Smooth muscle cell (in vitro differentiated cells): ENCODE measurements around the gene CD274. TPM values are rescaled to one million over a fixed set of nuclear protein-coding genes. Genes with fewer than 3 reads are reported as not detected.
"Not testable (repeated sequence)": the region's sequence is repeated elsewhere in the genome, so short reads cannot be mapped to it uniquely, and the experiment has no call there.

Source experiments
- DNase-seq: peaks from one replicate; lab custom pipeline; 2025; ENCODE audit not compliant: unreplicated experiment; lab: John Stamatoyannopoulos, UW
- H2AFZ ChIP-seq: fragments of 200-600 bp; sonication (generic); 2 replicates; pipeline ENCODE4 v1.6.0; 2016; ENCODE audit warnings: antibody characterized with exemption, low read depth, mild to moderate bottlenecking
- H3F3A ChIP-seq: fragments of 200-600 bp; sonication (generic); 2 replicates; pipeline ENCODE4 v1.6.0; 2017; ENCODE audit warnings: antibody characterized with exemption, low read depth
- H3K27ac ChIP-seq: fragments of 200-600 bp; sonication (generic); 2 replicates; pipeline ENCODE4 v1.5.1; 2016; ENCODE audit warnings: low read depth, mild to moderate bottlenecking
- H3K27me3 ChIP-seq: fragments of 200-600 bp; sonication (generic); 2 replicates; pipeline ENCODE4 v1.6.1; 2016; ENCODE audit warnings: low read depth, mild to moderate bottlenecking
- H3K36me3 ChIP-seq: fragments of 200-600 bp; sonication (generic); 2 replicates; pipeline ENCODE4 v1.5.1; 2016; ENCODE audit warnings: low read depth
- H3K4me1 ChIP-seq: fragments of 200-600 bp; sonication (generic); 2 replicates; pipeline ENCODE4 v1.5.1; 2016; ENCODE audit warnings: low read depth
- H3K4me2 ChIP-seq: fragments of 200-600 bp; sonication (generic); 2 replicates; pipeline ENCODE4 v1.6.0; 2016; ENCODE audit warnings: mild to moderate bottlenecking
- H3K4me3 ChIP-seq: fragments of 200-600 bp; sonication (generic); 2 replicates; pipeline ENCODE4 v1.5.1; 2016; ENCODE audit warnings: mild to moderate bottlenecking
- H3K79me2 ChIP-seq: fragments of 200-600 bp; sonication (generic); 2 replicates; pipeline ENCODE4 v1.6.0; 2016; ENCODE audit warnings: low read depth, mild to moderate bottlenecking
- H3K9ac ChIP-seq: fragments of 200-600 bp; sonication (generic); 2 replicates; pipeline ENCODE4 v1.6.0; 2016; ENCODE audit warnings: low read depth
- H3K9me3 ChIP-seq: fragments of 200-600 bp; sonication (generic); replicated peaks from 2 replicates; pipeline ENCODE4 v1.5.1; 2016; ENCODE audit warnings: low read depth
- H4K20me1 ChIP-seq: fragments of 200-600 bp; sonication (generic); 2 replicates; pipeline ENCODE4 v1.6.0; 2016; ENCODE audit warnings: low read depth
- WGBS: methylation state at CpG from one replicate; pipeline ENCODE4 v1.1.7; 2016; ENCODE audit warnings: low lambda C conversion rate; 5-methylcytosine and 5-hydroxymethylcytosine counted together
- polyA plus RNA-seq: library from polyadenylated mRNA; unstranded; fragments of >200 nt; fragmentation: Nextera tagmentation; extraction: Ambion mirVana; gene quantifications from 2 replicates; pipeline ENCODE4 v1.2.1, GENCODE V29; 2016
- total RNA-seq: library from RNA; depleted of rRNA; stranded (reverse); fragments of >200 nt; gene quantifications from 2 replicates; pipeline ENCODE4 v1.2.3, GENCODE V29; 2014
- TF ChIP-seq, protein P1 (sequence below): fragments of 200-600 bp; sonication (generic); IDR thresholded peaks from 2 replicates; pipeline ENCODE4 v1.5.1; 2017; ENCODE audit warnings: borderline replicate concordance, mild to moderate bottlenecking, antibody characterized with exemption; ENCODE audit not compliant: insufficient read depth, poor library complexity, severe bottlenecking

The CD274 gene
- total and polyA plus RNA-seq, 2 experiments from 2014 or later = 2.3 to 4.0 TPM

GRCh38 chr9:5460157-5460556 is 9.8 kb downstream of the CD274 start:
- TF ChIP-seq, protein P1, sequence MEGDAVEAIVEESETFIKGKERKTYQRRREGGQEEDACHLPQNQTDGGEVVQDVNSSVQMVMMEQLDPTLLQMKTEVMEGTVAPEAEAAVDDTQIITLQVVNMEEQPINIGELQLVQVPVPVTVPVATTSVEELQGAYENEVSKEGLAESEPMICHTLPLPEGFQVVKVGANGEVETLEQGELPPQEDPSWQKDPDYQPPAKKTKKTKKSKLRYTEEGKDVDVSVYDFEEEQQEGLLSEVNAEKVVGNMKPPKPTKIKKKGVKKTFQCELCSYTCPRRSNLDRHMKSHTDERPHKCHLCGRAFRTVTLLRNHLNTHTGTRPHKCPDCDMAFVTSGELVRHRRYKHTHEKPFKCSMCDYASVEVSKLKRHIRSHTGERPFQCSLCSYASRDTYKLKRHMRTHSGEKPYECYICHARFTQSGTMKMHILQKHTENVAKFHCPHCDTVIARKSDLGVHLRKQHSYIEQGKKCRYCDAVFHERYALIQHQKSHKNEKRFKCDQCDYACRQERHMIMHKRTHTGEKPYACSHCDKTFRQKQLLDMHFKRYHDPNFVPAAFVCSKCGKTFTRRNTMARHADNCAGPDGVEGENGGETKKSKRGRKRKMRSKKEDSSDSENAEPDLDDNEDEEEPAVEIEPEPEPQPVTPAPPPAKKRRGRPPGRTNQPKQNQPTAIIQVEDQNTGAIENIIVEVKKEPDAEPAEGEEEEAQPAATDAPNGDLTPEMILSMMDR = no peak
- H3K36me3 ChIP-seq = no peaks in the 10 kb centered on the region

DNA sequence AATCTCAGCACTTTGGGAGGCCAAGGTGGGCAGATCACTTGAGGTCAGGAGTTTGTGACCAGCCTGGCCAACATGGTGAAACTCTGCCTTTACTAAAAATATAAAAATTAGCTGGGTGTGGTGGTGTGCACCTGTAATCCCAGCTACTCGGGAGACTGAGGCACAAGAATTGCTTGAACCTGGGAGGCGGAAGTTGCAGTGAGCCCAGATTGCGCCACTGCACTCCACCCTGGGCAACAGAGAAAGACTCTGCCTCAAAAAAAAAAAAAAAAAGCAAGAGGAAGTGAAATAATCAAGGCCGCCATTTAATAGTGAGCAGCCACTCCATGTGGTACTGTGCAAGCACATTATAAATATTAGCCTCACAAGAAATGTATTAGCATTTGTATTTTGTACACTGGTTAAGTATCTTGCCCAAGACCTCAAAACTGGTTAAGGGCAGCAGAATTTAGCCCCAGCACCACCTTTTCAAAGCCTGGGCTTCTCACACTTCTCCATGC is 14.5 kb downstream of the CD274 start:
- WGBS = 85% methylated on average over 3 of the region's 4 CpGs
- not testable (repeated sequence) for H2AFZ ChIP-seq, H3K9ac ChIP-seq, H3K4me1 ChIP-seq, H3K27me3 ChIP-seq, H3K36me3 ChIP-seq, H3K4me3 ChIP-seq, DNase-seq, H3F3A ChIP-seq, H3K79me2 ChIP-seq, H3K27ac ChIP-seq, H4K20me1 ChIP-seq, H3K4me2 ChIP-seq, H3K9me3 ChIP-seq

More at GRCh38 chr9:5460157-5460556, 9.8 kb downstream of the CD274 start:
- Histone ChIP-seq H3K4me1 (no peaks in the 10 kb centered on the region), H3K9ac (no peak overlapping the region), H3K9me3 (no peaks in the 10 kb centered on the region), H4K20me1 (no peaks in the 10 kb centered on the region), H3K4me2 (no peak overlapping the region), H3K4me3 (no peak overlapping the region), H3K27ac (no peak overlapping the region), H2AFZ (no peak overlapping the region), H3F3A (no peaks in the 10 kb centered on the region), H3K79me2 (no peaks in the 10 kb centered on the region), H3K27me3 (no peaks in the 10 kb centered on the region)
- WGBS = 96% methylated on average over 1 of the region's 1 CpG
- DNase-seq = no peak

- Histone ChIP-seq H3K4me2 (no peak overlapping the region), H3K27ac (no peak overlapping the region), H3K9me3 (no peaks in the 10 kb centered on the region), H3K4me1 (no peaks in the 10 kb centered on the region), H3K79me2 (no peaks in the 10 kb centered on the region), H4K20me1 (no peaks in the 10 kb centered on the region), H3K9ac (no peak overlapping the region), H2AFZ (no peak overlapping the region), H3K36me3 (no peaks in the 10 kb centered on the region), H3K4me3 (no peak overlapping the region), H3K27me3 (no peaks in the 10 kb centered on the region), H3F3A (no peaks in the 10 kb centered on the region)
- TF ChIP-seq, protein P1 = no peak
- DNase-seq = no peak
- WGBS = 96% methylated on average over 1 of the region's 1 CpG
These were observed 15.7 kb downstream of the CD274 start for GRCh38 chr9:5466005-5466404.

DNA sequence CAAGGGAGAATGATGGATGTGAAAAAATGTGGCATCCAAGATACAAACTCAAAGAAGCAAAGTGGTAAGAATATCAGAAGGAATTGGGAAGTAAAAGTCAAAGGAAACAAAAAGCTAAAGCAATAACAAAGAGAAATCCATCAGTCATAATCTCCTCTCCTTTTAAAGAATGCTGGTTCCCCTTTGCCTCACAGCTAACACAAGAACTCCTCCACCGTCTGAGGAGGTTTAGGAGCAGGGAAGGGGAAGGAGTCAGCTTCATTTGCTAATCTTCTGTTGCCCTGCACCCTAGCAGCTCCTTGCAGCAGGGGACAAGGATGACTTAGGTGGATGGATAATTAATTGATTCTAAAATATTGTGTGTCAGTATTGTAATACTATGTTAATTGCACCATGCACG is 16.4 kb downstream of the CD274 start:
- no peaks in the 10 kb centered on the region for H3K79me2 ChIP-seq
- no peaks in the 10 kb centered on the region for H4K20me1 ChIP-seq
- TF ChIP-seq, protein P1 = no peak
- 67% methylated on average over 2 of the region's 2 CpGs for WGBS
- no peak for DNase-seq
- no peak overlapping the region for H3K9ac ChIP-seq
- no peaks in the 10 kb centered on the region for H3F3A ChIP-seq
- H3K27ac ChIP-seq = no peak overlapping the region
- H2AFZ ChIP-seq = no peak overlapping the region
- H3K9me3 ChIP-seq = no peaks in the 10 kb centered on the region
- H3K27me3 ChIP-seq = no peaks in the 10 kb centered on the region
- H3K4me2 ChIP-seq = no peak overlapping the region
- no peak overlapping the region for H3K4me3 ChIP-seq
- no peaks in the 10 kb centered on the region for H3K4me1 ChIP-seq
- H3K36me3 ChIP-seq = no peaks in the 10 kb centered on the region
